ENCODE results near the gene IFNW1.
"Not testable (repeated sequence)": the region's sequence is repeated elsewhere in the genome, so short reads cannot be mapped to it uniquely, and the experiment has no call there.

Gene IFNW1

DNA sequence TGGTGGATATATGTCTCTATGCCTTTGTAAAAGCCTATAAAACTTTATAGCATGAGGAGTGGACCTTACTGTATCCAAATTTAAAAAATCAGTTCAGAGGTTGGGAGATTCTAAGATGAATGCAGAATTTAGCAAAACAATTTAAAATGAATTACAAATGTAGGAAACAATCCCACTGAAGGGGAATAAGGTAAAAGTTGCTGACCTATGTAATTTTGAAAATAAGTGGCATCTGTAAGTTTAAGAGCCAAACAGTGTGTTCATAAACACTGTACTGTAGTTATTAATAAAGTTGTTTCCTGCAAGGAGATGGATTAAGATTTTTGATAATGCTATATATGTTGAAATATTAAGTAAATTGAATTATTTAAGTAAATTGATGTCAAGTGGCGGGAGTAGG lies 4.6 kb downstream of the IFNW1 start:
- TF ChIP-seq, protein P1, sequence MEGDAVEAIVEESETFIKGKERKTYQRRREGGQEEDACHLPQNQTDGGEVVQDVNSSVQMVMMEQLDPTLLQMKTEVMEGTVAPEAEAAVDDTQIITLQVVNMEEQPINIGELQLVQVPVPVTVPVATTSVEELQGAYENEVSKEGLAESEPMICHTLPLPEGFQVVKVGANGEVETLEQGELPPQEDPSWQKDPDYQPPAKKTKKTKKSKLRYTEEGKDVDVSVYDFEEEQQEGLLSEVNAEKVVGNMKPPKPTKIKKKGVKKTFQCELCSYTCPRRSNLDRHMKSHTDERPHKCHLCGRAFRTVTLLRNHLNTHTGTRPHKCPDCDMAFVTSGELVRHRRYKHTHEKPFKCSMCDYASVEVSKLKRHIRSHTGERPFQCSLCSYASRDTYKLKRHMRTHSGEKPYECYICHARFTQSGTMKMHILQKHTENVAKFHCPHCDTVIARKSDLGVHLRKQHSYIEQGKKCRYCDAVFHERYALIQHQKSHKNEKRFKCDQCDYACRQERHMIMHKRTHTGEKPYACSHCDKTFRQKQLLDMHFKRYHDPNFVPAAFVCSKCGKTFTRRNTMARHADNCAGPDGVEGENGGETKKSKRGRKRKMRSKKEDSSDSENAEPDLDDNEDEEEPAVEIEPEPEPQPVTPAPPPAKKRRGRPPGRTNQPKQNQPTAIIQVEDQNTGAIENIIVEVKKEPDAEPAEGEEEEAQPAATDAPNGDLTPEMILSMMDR (IDR thresholded peaks at IDR 0.05; ENCODE audit: low read depth, low read length, missing control alignments), result no peak
- in situ Hi-C loops (cut with HindIII; ENCODE audit: low sequenced_read_pairs), result no loop called here
- no peak for DNase-seq (ENCODE audit: low read depth)
- H3K4me3 ChIP-seq (ENCODE audit: low read depth, low read length), result no peak overlapping the region

DNA sequence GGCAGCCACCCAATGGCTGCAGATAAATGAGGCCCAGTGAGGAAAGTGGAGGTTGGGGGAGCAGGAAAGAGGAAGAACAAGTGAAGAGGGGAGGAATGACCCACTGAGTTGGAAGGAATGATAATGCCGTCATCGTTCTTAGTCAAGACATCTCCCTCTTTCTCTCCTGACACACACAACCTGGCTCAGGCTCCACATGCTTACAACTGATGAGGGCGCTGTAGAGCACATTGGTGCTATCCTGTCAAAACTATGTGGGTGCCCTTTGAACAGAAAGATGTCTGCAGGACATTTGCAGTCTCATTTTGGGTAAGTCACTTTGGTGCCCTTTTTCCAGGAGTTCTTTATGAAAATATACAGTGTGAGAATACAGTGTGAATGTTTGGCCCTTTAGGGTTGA lies 5.9 kb downstream of the IFNW1 start:
- no peak for DNase-seq (ENCODE audit: low read depth)
- in situ Hi-C loops (cut with HindIII; ENCODE audit: low sequenced_read_pairs), result no loop called here
- TF ChIP-seq, protein P1 (IDR thresholded peaks at IDR 0.05; ENCODE audit: low read depth, low read length, missing control alignments), result no peak
- H3K4me3 ChIP-seq (ENCODE audit: low read depth, low read length), result no peak overlapping the region

DNA sequence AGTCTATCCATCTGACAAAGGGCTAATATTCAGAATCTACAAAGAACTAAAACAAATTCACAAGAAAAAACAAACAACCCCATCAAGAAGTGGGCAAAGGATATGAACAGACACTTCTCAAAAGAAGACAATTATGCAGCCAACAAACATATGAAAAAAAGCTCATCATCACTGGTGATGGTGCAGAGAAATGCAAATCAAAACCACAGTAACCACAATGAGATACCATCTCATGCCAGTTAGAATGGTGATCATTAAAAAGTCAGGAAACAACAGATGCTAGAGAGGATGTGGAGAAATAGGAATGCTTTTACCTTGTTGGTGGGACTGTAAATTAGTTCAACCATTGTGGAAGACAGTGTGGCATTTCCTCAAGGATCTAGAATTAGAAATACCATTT lies 13.4 kb downstream of the IFNW1 start:
- DNase-seq (ENCODE audit: low read depth); H3K4me3 ChIP-seq (ENCODE audit: low read depth, low read length); in situ Hi-C loops (cut with HindIII; ENCODE audit: low sequenced_read_pairs): not testable (repeated sequence)

DNA sequence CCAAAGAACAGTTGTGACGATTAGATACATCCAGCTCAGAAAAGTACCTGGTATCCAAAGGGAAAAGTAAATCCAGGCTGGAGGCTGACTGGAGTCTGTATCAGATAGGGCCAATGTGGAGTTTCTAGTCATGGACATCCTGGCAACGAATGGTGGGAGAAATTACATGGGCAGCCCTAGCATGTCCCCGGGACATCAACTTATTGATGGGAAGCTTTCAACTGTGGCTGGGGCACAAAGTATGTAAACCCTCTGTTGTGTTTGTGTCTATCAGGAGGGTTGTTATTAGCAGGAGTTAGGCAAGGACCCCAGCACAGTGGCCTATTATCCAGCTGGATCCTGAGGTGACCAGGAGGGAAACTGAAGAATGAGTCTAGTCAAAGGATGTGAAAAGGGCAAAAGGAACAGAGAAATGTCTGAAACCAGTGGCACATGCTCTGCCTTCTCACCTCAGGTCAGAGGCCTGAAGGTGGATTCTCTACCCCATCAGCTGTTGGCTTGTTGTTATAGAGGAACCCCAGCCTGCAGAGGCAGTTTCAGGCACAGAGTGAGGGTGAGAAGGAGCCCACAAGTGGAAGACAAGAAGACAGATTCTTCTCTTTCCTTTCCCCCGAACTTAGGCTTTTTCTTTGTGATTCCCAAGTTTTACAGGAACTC lies 19.9 kb downstream of the IFNW1 start:
- no peak overlapping the region for H3K4me3 ChIP-seq (ENCODE audit: low read depth, low read length)
- no peak for DNase-seq (ENCODE audit: low read depth)
- TF ChIP-seq, protein P1 (IDR thresholded peaks at IDR 0.05; ENCODE audit: low read depth, low read length, missing control alignments), result no peak
- in situ Hi-C loops (cut with HindIII; ENCODE audit: low sequenced_read_pairs), result no loop called here

DNA sequence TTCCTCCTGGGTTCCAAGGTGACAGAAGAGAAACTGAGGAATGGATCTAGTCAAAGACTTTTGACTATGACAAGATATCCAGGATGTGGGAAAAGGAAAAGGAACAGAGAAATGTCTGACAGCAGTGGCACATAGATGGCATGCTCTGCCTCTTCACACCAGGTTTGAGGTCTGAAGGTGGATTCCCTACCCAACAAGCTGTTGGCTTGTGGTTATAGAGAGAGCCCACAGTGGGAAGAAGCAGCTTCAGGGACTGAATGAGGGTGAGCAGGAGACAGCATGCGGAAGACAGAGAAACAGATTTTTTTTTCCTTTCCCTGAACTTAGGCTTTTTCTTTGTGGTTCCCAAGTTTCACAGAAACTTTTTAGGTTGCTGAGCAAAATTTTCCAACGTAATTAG lies 20.6 kb downstream of the IFNW1 start:
- H3K4me3 ChIP-seq (ENCODE audit: low read depth, low read length), result no peak overlapping the region
- no peak for DNase-seq (ENCODE audit: low read depth)
- in situ Hi-C loops (cut with HindIII; ENCODE audit: low sequenced_read_pairs), result no loop called here
- TF ChIP-seq, protein P1 (IDR thresholded peaks at IDR 0.05; ENCODE audit: low read depth, low read length, missing control alignments), result no peak

DNA sequence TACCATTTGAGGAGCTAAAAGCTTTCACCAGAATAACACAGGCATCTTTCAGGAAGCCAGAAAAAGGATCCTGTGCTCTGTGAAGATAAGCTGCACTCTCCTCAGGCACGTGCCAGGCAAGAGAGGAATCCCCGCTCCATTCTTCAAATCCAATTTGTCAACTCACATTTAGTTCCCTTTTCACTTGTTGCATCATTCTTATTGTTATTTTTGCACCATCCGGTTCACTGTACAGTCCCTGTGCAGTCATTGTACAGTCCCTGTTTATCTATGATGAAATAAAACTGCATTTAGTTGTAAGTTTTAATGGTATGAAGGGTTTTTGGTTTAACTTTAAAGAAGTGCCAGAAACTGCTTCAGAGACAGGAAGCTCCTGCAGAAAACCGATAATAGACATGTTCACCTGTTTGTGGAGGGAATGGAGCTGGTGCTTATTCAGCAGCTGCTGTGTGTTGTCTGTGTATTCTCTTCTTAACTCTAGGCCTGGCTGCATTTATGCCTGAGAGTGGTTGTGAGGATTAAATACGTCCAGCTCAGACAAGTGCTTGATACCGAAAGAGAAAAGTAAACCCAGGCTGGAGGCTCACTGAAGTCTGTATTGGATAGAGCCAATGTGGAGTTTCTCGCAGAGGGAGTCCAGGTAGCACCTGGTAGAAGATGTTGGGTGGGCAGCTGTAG lies 22.4 kb downstream of the IFNW1 start:
- DNase-seq (ENCODE audit: low read depth), result no peak
- no peak overlapping the region for H3K4me3 ChIP-seq (ENCODE audit: low read depth, low read length)
- TF ChIP-seq, protein P1 (IDR thresholded peaks at IDR 0.05; ENCODE audit: low read depth, low read length, missing control alignments), result no peak
- in situ Hi-C loops (cut with HindIII; ENCODE audit: low sequenced_read_pairs), result loop anchor here (5.0 kb wide), 1 partner anchor 767 kb away; no protein-coding TSS in a partner anchor

DNA sequence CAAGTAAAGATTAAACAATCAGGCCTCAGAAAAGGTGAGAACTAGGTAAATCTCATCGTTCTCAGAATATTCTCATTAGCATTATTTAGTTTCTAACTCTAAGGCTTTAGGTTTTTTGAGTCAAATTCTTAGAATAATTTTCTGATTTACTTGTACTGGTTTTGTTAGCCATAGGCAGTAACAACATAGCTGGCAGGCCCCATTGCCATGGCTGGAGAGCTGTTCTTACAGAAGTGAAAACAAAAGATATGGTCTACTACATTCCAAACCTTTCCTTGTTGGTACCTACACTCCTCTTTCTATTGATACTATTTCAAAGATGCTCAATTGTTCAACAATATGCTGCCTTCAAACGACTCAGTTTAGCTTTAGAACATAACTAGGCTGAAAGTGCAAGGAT lies 27.3 kb downstream of the IFNW1 start:
- DNase-seq (ENCODE audit: low read depth), result no peak
- in situ Hi-C loops (cut with HindIII; ENCODE audit: low sequenced_read_pairs), result no loop called here
- no peak overlapping the region for H3K4me3 ChIP-seq (ENCODE audit: low read depth, low read length)
- TF ChIP-seq, protein P1 (IDR thresholded peaks at IDR 0.05; ENCODE audit: low read depth, low read length, missing control alignments), result no peak
